Calu3 (cell line): ENCODE results near the gene UACA. TPM values are rescaled to one million over a fixed set of nuclear protein-coding genes. Genes with fewer than 3 reads are reported as not detected.
A peak's percentile ranks its signal among the peaks of the same experiment; 100 is the strongest.
"Not testable (repeated sequence)": the region's sequence is repeated elsewhere in the genome, so short reads cannot be mapped to it uniquely, and the experiment has no call there.

Experiments used
- BruUV-seq: library from RNA; stranded (reverse); fragments of 400-500 nt; replicated peaks from 2 replicates; lab custom pipeline; 2021; lab: Mats Ljungman, UMichigan
- CTCF ChIA-PET: fragments of 300-600 bp; sonication (Branson Sonifier 250); formaldehyde crosslinking; loops from one replicate; lab custom pipeline; 2022; ENCODE audit warnings: antibody characterized with exemption; lab: Charles Lee
- DNase-seq: peaks from one replicate; pipeline ENCODE4 v3.0.0; 2022
- H3K27ac Mint-ChIP-seq: one replicate; pipeline ENCODE4 v1.8.0; 2022; ENCODE audit warnings: mixed read lengths; ENCODE audit not compliant: unreplicated experiment
- H3K27me3 Mint-ChIP-seq: one replicate; pipeline ENCODE4 v1.8.0; 2022; ENCODE audit warnings: mixed read lengths; ENCODE audit not compliant: unreplicated experiment
- H3K36me3 Mint-ChIP-seq: one replicate; pipeline ENCODE4 v1.8.0; 2022; ENCODE audit warnings: mild to moderate bottlenecking, moderate library complexity, mixed read lengths; ENCODE audit not compliant: insufficient read depth, unreplicated experiment
- H3K4me1 Mint-ChIP-seq: one replicate; pipeline ENCODE4 v1.8.0; 2022; ENCODE audit warnings: mild to moderate bottlenecking, low read depth, mixed read lengths; ENCODE audit not compliant: unreplicated experiment
- H3K4me3 Mint-ChIP-seq: one replicate; pipeline ENCODE4 v1.8.0; 2022; ENCODE audit warnings: mild to moderate bottlenecking, low read depth, moderate library complexity, mixed read lengths; ENCODE audit not compliant: unreplicated experiment
- H3K9me3 Mint-ChIP-seq: one replicate; pipeline ENCODE4 v1.8.0; 2022; ENCODE audit warnings: low read depth, mixed read lengths; ENCODE audit not compliant: unreplicated experiment
- CTCF ChIP-seq: fragments of 200-600 bp; IDR thresholded peaks from one replicate; pipeline ENCODE4 v1.8.0; 2022; ENCODE audit warnings: antibody characterized with exemption; ENCODE audit not compliant: unreplicated experiment
- intact Hi-C: fragments of 100-400 bp; cut with micrococcal nuclease; formaldehyde crosslinking; loops from one replicate; pipeline ENCODE4 v1.10.0; 2022; ENCODE audit not compliant: unreplicated experiment
- total RNA-seq: library from RNA; stranded (reverse); gene quantifications from 2 replicates; pipeline ENCODE4 v1.2.3, GENCODE V29; 2022

The UACA gene
- total RNA-seq, 1 experiment from 2014 or later = 35.5 TPM

GRCh38 chr15:70741677-70742293, 21.6 kb downstream of the UACA start:
- peak; percentile 6 for DNase-seq
- peaks cover 30% of the 10 kb centered on the region for H3K4me1 Mint-ChIP-seq
- no peak overlapping the region for H3K27ac Mint-ChIP-seq
- BruUV-seq = no TSS peak
- no peak overlapping the region for H3K4me3 Mint-ChIP-seq
- H3K9me3 Mint-ChIP-seq = no peaks in the 10 kb centered on the region
- no peak for TF ChIP-seq CTCF
- no peaks in the 10 kb centered on the region for H3K27me3 Mint-ChIP-seq
- CTCF ChIA-PET = no interaction called here
- no peaks in the 10 kb centered on the region for H3K36me3 Mint-ChIP-seq
- intact Hi-C loops = no loop called here

- intact Hi-C loops = no loop called here
- no peaks in the 10 kb centered on the region for H3K9me3 Mint-ChIP-seq
- no peaks in the 10 kb centered on the region for H3K27me3 Mint-ChIP-seq
- peak; percentile 52 for DNase-seq
- no peak overlapping the region for H3K4me3 Mint-ChIP-seq
- CTCF ChIA-PET = no interaction called here
- peak overlapping the region; percentile 62 for H3K27ac Mint-ChIP-seq
- BruUV-seq = no TSS peak
- no peaks in the 10 kb centered on the region for H3K36me3 Mint-ChIP-seq
- peaks cover 30% of the 10 kb centered on the region for H3K4me1 Mint-ChIP-seq
- TF ChIP-seq CTCF = no peak
These were observed 22.2 kb downstream of the UACA start for GRCh38 chr15:70741107-70741531.

GRCh38 chr15:70735040-70735439, 28.3 kb downstream of the UACA start:
- CTCF ChIA-PET, H3K4me3 Mint-ChIP-seq, BruUV-seq, H3K36me3 Mint-ChIP-seq, H3K9me3 Mint-ChIP-seq, DNase-seq, intact Hi-C loops, H3K27ac Mint-ChIP-seq, H3K27me3 Mint-ChIP-seq: not testable (repeated sequence)
- peaks cover 12% of the 10 kb centered on the region for H3K4me1 Mint-ChIP-seq

- no TSS peak for BruUV-seq
- intact Hi-C loops = loop anchor here (10.0 kb wide), 1 partner anchor 164 kb away; no protein-coding TSS in a partner anchor
- H3K4me3 Mint-ChIP-seq = no peak overlapping the region
- DNase-seq = no peak
- H3K27ac Mint-ChIP-seq = no peak overlapping the region
- CTCF ChIA-PET = no interaction called here
- H3K27me3 Mint-ChIP-seq = no peaks in the 10 kb centered on the region
- H3K36me3 Mint-ChIP-seq = no peaks in the 10 kb centered on the region
- H3K4me1 Mint-ChIP-seq = no peaks in the 10 kb centered on the region
- TF ChIP-seq CTCF = no peak
- H3K9me3 Mint-ChIP-seq = no peaks in the 10 kb centered on the region
These were observed 34.2 kb downstream of the UACA start for GRCh38 chr15:70729164-70729563.

- no peak for DNase-seq
- no peaks in the 10 kb centered on the region for H3K27me3 Mint-ChIP-seq
- H3K36me3 Mint-ChIP-seq = no peaks in the 10 kb centered on the region
- BruUV-seq = no TSS peak
- no peaks in the 10 kb centered on the region for H3K9me3 Mint-ChIP-seq
- intact Hi-C loops = loop anchor here (10.0 kb wide), 1 partner anchor 162 kb away; no protein-coding TSS in a partner anchor
- no peak for TF ChIP-seq CTCF
- no peak overlapping the region for H3K27ac Mint-ChIP-seq
- no peak overlapping the region for H3K4me3 Mint-ChIP-seq
- CTCF ChIA-PET = no interaction called here
- H3K4me1 Mint-ChIP-seq = no peaks in the 10 kb centered on the region
These were observed 36.6 kb downstream of the UACA start for GRCh38 chr15:70726753-70727152.
